PC-3 (cell line): Measurements from ENCODE around the gene TULP3.

Experiments
- CTCF ChIP-seq: fragments of 300-600 bp; sonication (generic); conservative IDR thresholded peaks from 2 replicates; pipeline ENCODE4 v1.5.1; 2017; ENCODE audit warnings: antibody characterized with exemption, low read depth, mild to moderate bottlenecking, low read length
- EZH2phosphoT487 ChIP-seq: fragments of 300-600 bp; sonication (generic); IDR thresholded peaks from 2 replicates; pipeline ENCODE4 v1.6.1; 2018; ENCODE audit warnings: mild to moderate bottlenecking, antibody characterized with exemption, low read length, borderline replicate concordance

DNA sequence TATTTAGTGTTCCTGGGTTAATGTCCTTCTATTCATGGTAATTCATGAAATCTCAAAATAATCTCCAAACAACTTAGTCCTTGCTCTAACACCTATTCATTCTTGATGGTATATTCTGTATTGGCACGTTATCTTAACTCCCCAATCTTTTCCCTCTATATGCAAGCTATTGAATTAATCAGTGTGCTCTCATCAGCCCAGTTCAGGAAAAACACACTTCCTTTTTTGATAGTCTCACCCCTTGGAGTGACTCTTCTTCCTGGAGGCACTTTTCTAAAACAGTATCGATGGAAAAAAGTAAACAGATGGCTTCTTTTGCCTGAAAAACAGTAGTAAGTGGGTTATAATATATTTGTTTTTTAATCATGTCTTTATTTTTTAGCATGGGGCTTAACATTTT, 28.6 kb downstream of the TULP3 start:
- TF ChIP-seq EZH2phosphoT487 = no peak
- TF ChIP-seq CTCF = no peak
